ENCODE data around the gene SLC34A3.

The SLC34A3 gene

DNA sequence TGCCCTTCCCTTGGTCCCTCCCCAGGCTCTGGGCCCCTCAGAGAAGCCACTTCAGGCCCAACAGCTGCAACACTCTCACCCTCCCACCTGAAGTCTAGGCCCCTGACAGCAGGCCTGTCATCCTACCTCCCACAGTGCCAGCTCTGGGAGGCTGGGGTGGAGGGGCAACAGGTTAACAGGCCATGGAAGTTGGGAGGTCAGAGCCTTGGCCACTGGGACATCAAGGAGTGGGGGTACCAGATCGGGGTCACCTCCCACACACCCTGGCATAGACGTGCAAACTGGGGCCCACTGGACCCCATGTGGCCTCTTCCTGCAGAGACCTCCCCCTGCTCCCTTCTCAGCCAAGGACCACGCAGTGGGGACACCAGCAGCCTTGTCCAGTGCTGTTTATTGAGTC is 39.5 kb upstream of the SLC34A3 start:
- no peaks in the 10 kb centered on the region for H3K9me3 ChIP-seq
- peaks cover 18% of the 10 kb centered on the region for H3K4me1 ChIP-seq
- in situ Hi-C loops (cut with MboI; ENCODE audit: low sequenced_read_pairs), result no loop called here
- peaks cover 21% of the 10 kb centered on the region for H3K36me3 ChIP-seq (replicated peaks)
- DNase-seq (ENCODE audit: low spot score in 2 of 2), result no peak
- H3K4me3 ChIP-seq, result no peak overlapping the region
- no peaks in the 10 kb centered on the region for H3K27me3 ChIP-seq (ENCODE audit: low read depth)

DNA sequence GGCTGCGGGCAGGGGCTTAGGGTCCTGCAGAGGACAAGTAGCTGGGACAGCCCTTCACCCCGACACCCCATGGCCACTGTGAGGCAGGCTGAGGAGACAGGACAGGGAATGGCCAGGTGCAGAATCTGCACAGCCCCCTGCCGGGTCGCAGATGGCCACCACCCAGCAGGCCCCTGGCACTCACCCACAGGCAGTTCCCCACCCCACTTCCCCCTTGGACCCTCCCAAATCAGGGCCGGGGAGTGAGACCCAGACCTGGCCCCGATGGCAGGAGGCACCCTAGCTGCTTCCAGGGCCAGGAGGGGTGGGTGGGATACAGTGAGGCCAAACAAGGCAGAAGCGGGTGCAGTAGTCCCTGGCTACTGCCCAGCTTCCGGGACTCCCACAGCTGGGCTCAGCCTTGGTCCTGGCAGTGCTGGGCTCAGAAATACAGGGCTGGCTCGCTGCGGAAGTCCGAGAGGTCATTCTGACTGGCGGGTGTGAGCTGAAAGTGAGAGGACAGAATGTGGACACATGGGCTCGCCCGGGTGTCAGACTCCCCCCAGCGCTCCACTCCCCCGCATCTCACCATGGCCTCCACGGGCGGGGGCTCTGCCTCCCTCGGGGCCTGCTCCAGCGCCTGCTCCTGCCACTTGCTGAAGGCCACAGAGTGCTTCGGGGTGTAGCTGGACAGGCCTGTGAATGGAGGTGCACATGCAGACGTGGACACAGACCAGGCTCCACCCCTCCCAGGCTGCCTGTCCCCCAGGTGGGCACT is 38.8 kb upstream of the SLC34A3 start:
- no peak overlapping the region for H3K4me3 ChIP-seq
- H3K9me3 ChIP-seq, result no peaks in the 10 kb centered on the region
- no peaks in the 10 kb centered on the region for H3K27me3 ChIP-seq (ENCODE audit: low read depth)
- peaks cover 19% of the 10 kb centered on the region for H3K36me3 ChIP-seq (replicated peaks)
- in situ Hi-C loops (cut with MboI; ENCODE audit: low sequenced_read_pairs), result no loop called here
- no peak for DNase-seq (ENCODE audit: low spot score in 2 of 2)
- peaks cover 16% of the 10 kb centered on the region for H3K4me1 ChIP-seq

DNA sequence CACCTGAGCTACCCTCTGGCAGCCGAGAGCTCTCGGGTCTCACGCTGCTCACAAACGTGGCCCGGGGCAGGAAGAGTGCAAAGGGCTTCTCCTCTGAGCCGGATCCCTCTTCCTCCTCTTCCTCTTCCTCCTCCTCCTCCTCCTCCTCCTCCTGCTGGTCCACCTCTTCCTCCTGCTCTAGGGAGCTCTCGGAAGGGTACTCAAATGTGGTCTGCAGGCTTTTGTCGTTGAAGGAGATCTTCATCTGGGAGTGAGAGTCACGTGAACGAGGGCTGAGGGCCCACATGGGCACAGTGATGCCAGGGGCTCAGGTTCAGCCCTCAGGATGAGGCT is 38.3 kb upstream of the SLC34A3 start:
- in situ Hi-C loops (cut with MboI; ENCODE audit: low sequenced_read_pairs), result no loop called here
- H3K36me3 ChIP-seq (replicated peaks), result peaks cover 19% of the 10 kb centered on the region
- H3K4me3 ChIP-seq, result no peak overlapping the region
- no peaks in the 10 kb centered on the region for H3K27me3 ChIP-seq (ENCODE audit: low read depth)
- H3K9me3 ChIP-seq, result no peaks in the 10 kb centered on the region
- no peak for DNase-seq (ENCODE audit: low spot score in 2 of 2)
- peaks cover 11% of the 10 kb centered on the region for H3K4me1 ChIP-seq

DNA sequence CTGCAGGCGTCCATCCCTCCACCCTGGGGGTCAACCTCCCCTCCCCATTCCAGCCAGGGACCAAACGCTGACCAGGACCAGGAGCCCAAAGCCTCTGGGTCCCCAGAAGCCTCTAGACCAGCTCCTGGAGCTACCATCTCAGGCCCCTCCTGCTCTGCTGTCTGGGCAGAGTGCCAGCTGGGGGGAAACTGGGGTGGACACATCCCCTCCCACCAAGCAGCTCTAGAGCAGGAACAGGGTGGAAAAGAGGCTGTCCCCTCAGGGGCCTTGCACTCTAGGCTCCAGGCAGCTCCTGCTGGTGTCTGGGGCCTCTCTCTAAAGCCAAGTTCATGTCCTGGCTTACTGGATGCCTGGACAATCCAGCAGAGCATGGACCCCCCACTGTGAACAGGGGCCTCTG is 37.8 kb upstream of the SLC34A3 start:
- no peaks in the 10 kb centered on the region for H3K9me3 ChIP-seq
- no peak overlapping the region for H3K4me3 ChIP-seq
- H3K36me3 ChIP-seq (replicated peaks), result peaks cover 19% of the 10 kb centered on the region
- H3K27me3 ChIP-seq (ENCODE audit: low read depth), result no peaks in the 10 kb centered on the region
- peaks cover 9% of the 10 kb centered on the region for H3K4me1 ChIP-seq
- in situ Hi-C loops (cut with MboI; ENCODE audit: low sequenced_read_pairs), result no loop called here
- DNase-seq (ENCODE audit: low spot score in 2 of 2), result no peak

DNA sequence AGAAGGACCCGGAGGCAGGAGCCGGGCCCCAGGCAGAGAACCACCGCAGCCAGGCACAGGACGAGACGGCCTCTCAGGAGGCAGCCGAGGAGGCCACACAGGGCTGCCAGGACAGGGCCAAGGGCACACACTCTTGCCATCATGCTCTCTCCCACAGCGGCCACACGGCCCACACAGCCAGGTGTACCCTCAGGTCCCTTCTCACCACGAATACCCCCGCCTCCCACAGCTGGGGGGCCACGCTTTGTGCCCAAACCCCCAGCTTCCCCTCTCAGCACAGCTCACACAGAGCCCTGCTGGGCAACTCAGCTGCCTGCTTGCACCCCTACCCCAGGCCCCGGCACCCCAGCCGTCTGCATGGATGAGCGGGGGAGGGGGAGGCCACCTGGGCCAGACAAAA is 36.9 kb upstream of the SLC34A3 start:
- no peak for DNase-seq (ENCODE audit: low spot score in 2 of 2)
- Histone ChIP-seq H3K4me1 (peaks cover 18% of the 10 kb centered on the region), H3K4me3 (no peak overlapping the region), H3K27me3 (ENCODE audit: low read depth) (no peaks in the 10 kb centered on the region), H3K9me3 (no peaks in the 10 kb centered on the region), H3K36me3 (replicated peaks) (peaks cover 15% of the 10 kb centered on the region)
- in situ Hi-C loops (cut with MboI; ENCODE audit: low sequenced_read_pairs), result no loop called here

DNA sequence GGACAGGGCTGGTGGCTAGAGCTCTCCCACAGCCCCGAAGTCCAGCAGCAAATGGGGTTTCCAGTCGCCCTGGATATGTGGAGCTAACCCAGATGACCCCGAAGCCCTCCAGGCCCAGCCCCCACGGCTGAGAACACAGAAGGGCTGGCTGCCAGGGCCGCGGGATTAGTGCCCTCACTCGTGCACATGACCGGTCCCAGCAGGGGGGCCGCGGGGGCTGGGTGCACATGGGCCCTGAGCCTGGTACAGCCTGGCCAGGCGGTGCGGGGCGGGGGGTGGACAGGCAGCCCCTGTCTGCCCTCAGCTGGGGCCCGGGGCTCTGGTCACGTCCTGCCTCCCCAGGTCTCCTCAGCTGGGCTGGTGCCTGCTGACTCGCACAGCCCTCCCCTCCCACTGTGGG is 36.3 kb upstream of the SLC34A3 start:
- H3K4me3 ChIP-seq, result no peak overlapping the region
- in situ Hi-C loops (cut with MboI; ENCODE audit: low sequenced_read_pairs), result no loop called here
- peaks cover 21% of the 10 kb centered on the region for H3K4me1 ChIP-seq
- H3K27me3 ChIP-seq (ENCODE audit: low read depth), result no peaks in the 10 kb centered on the region
- H3K36me3 ChIP-seq (replicated peaks), result peaks cover 15% of the 10 kb centered on the region
- DNase-seq (ENCODE audit: low spot score in 2 of 2), result no peak
- no peaks in the 10 kb centered on the region for H3K9me3 ChIP-seq

DNA sequence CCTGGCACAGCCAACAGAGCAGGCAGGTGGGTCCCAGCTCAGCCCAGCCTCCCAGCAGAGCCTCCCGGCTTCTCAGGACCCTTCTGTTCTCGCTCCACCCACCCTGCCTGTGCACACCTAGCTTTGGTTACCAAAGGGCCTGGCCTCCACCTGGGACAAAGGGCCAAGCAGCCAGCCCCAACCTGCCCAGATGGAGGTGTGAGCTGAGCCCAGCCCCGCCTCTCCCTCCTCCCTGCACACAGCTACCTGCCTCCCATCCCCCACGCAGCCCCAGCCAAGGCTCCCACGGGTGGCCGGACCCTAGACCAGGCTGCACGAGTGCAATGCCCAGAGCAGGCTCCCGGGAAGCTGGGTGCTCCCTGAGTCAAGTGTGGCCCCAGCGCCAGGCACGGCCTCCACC is 35.8 kb upstream of the SLC34A3 start:
- no peaks in the 10 kb centered on the region for H3K27me3 ChIP-seq (ENCODE audit: low read depth)
- peaks cover 11% of the 10 kb centered on the region for H3K36me3 ChIP-seq (replicated peaks)
- in situ Hi-C loops (cut with MboI; ENCODE audit: low sequenced_read_pairs), result no loop called here
- no peak for DNase-seq (ENCODE audit: low spot score in 2 of 2)
- H3K4me3 ChIP-seq, result no peak overlapping the region
- peaks cover 16% of the 10 kb centered on the region for H3K4me1 ChIP-seq
- H3K9me3 ChIP-seq, result no peaks in the 10 kb centered on the region

DNA sequence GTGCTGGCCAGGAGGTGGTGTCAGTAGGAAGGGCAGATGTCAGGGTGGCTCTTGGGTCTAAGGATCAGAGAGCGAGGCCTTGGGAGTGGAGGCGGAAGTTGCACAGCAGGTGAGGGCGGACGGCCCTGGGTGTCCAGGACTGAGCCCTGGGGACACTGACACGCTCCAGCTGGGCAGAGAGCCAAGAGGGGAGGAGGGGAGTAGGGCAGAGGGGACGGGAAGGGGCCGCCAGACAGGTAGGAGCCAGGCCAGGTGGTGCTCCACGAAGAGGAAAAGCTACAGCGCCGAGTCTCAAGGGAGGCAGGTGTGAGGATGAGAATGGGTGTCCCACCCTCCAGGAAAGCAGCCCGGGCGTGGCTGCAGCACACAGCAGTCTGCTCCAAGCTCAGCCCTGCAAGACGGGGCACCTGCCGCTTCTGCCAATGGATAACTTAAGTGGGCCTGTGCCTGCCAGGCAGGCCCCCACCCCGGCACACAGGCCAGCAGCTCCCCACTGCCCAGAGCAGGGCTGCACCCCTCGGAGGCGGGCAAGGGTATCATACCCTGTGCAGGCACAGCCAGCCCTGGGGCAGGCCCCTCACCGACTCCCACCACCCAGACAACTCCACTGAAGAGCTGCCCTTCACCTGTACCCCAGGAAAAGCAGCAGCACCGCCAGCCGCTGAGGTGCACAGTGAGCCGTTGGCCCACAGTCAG is 35.0 kb upstream of the SLC34A3 start:
- in situ Hi-C loops (cut with MboI; ENCODE audit: low sequenced_read_pairs), result no loop called here
- H3K4me1 ChIP-seq, result peaks cover 14% of the 10 kb centered on the region
- peaks cover 3% of the 10 kb centered on the region for H3K36me3 ChIP-seq (replicated peaks)
- H3K4me3 ChIP-seq, result no peak overlapping the region
- DNase-seq (ENCODE audit: low spot score in 2 of 2), result no peak
- no peaks in the 10 kb centered on the region for H3K27me3 ChIP-seq (ENCODE audit: low read depth)
- no peaks in the 10 kb centered on the region for H3K9me3 ChIP-seq

DNA sequence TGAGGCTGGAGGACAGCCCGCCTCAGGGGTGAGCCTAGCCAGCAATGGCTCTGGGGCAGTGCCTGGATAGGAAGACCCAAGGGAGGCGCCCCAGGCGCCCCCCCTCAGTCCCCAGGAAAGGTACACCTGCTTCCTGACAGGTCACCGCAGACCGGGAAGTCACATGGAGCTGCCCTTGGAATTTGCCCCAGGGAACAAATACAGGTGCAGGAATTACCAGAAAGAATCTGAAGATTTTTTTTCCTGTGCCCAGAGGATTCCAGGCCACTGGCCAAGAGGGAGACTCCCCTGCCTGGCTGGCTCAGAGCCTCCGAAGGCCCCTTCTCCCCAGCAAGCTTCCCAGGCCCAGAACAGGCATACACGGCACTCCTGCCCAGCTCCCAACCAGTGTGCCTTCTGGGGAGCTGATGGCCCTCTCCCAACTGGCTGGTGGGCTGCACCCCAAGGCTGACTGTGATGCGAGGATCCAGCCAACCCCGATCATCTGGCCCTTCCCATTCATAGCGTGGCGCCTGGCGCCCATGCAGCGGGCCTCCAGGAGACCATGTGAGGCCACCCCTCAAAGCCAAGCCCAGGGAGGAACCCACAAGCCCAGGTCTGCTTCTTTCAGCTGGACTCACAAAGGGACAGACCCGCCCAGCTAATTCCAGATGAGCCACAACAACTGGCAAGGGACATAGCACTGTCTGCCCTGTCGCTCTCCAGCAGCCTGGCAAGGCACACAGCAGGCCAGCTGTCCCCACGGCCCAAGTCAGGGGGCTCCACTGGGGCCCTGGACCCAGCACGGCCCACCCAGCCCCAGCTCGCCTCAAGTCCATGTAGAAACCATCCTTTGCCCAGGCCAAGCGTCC is 32.4 kb upstream of the SLC34A3 start:
- Histone ChIP-seq H3K4me3 (peak overlapping the region; percentile 30), H3K9me3 (no peaks in the 10 kb centered on the region), H3K36me3 (replicated peaks) (no peaks in the 10 kb centered on the region; the same call in 1 of the 2 replicates), H3K27me3 (ENCODE audit: low read depth) (no peaks in the 10 kb centered on the region), H3K4me1 (peaks cover 22% of the 10 kb centered on the region)
- in situ Hi-C loops (cut with MboI; ENCODE audit: low sequenced_read_pairs), result no loop called here
- no peak for DNase-seq (ENCODE audit: low spot score in 2 of 2)

DNA sequence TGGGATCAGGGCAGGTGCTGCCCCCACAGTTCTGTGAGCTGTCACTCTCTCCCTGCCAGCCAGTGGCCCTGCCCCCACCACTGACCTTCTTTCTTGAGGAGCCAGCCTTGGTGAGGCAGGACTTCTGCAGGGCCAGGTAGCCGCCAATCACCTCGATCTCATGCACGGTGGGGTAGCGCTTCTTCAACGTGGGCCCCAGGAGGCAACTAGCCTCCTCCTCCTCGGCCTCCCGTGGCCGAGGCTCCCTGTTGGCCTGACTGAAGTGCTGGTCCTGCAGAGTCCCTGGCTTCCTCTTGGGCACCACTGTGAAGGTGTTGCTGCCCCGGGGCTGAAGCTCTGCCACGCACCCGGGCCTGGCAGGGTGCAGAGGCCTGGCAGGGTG is 31.8 kb upstream of the SLC34A3 start:
- Histone ChIP-seq H3K4me3 (peak overlapping the region; percentile 30), H3K36me3 (replicated peaks) (peaks cover 2% of the 10 kb centered on the region; the same call in 1 of the 2 replicates), H3K27me3 (ENCODE audit: low read depth) (no peaks in the 10 kb centered on the region), H3K9me3 (no peaks in the 10 kb centered on the region), H3K4me1 (peaks cover 24% of the 10 kb centered on the region)
- no peak for DNase-seq (ENCODE audit: low spot score in 2 of 2)
- in situ Hi-C loops (cut with MboI; ENCODE audit: low sequenced_read_pairs), result no loop called here

DNA sequence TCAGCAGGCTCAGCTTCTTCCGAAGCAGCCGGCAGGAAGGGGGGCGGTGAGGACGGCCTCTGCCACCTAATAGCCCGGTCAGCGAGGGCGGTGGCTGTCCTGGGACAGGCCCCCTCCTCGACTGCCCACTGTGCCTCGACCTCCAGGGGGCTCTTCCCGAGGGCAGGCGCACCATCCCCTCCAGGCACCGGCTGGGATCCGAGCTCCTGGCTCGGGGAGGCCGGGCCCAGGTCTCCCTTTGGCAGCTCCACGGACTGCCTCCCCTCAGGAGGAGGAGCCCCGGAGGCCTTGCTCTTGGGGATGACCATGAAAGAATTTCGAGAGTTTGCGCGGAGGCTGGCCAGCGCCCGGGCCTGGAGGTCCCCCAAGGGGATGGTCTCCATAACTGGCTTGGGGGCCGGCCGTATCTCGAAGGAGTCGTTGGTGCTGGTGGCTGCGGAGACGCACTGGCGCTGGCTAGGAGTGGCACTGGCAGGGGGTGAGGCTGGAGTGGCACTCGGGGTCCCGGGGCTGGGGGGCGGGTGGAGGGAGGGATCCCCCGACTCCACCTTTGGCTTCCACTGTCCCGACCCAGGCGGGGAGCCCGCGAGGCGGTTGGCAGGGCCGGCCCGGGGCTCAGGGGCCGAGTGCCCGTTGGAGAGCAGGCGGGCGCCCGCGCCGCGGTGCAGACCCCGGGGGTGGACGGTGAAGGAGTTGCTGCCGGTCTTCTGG is 31.1 kb upstream of the SLC34A3 start:
- Histone ChIP-seq H3K4me1 (peaks cover 31% of the 10 kb centered on the region), H3K36me3 (replicated peaks) (peaks cover 9% of the 10 kb centered on the region; the same call in 1 of the 2 replicates), H3K9me3 (no peaks in the 10 kb centered on the region), H3K27me3 (ENCODE audit: low read depth) (no peaks in the 10 kb centered on the region), H3K4me3 (peak overlapping the region; percentile 30)
- DNase-seq (ENCODE audit: low spot score in 2 of 2), result no peak
- in situ Hi-C loops (cut with MboI; ENCODE audit: low sequenced_read_pairs), result no loop called here

DNA sequence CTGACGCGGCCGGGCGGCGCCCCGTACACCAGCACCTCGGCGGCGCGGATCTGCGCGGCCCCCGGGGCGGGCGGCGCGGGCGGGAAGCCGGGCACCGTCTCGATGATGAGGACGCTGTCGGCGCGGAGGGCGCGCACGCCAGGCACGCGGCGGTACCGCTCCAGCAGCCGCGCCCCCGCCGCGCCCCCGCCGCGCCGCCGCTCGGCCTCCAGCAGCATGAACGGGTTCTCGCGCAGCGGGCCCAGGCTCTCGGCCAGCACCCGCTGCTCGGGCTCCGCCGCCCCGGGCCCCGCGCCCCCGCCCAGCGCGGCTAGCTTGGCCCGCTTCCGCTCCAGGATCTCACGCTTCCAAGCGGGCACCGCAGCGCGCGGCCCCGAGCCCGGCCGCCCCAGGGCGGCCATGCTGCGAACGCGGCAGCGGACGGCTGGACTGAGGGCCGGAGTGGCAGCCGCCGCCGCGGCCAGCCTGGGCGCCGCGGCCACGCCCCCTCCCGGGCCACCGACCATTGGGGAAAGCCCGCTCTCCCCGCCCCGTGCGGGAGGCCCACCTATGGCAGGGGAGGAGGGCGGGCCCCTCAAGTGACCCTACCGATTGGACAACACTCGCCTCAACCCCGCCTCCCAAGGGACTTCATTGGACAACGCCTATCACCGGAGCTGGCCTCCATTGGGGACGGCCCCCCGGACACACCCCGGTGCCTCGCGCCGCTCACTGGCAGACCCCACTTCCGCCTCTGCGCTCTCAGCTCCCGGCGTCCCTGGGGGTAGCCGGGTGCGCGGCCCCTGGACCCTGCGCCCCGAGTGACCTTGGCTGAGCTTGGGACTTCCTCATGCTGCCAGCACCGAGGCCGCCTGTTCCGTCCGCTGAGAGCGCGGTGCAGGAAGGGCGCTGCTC is 30.1 kb upstream of the SLC34A3 start, which contains the start of gene TPRN:
Gene TPRN (minus strand): TSS at position 431 of the 894 bp plus-strand sequence. CDS start 30 bp downstream, at position 401.
- H3K27me3 ChIP-seq (ENCODE audit: low read depth), result no peaks in the 10 kb centered on the region
- peaks cover 32% of the 10 kb centered on the region for H3K4me1 ChIP-seq
- peak; percentile 99 to 100 for DNase-seq (ENCODE audit: low spot score in 2 of 2)
- peak within 1 kb of the TSS; percentile 58 for H3K4me3 ChIP-seq
- in situ Hi-C loops (cut with MboI; ENCODE audit: low sequenced_read_pairs), result no loop called here
- peaks cover 13% of the 10 kb centered on the region; the same call in 1 of the 2 replicates for H3K36me3 ChIP-seq (replicated peaks)
- no peaks in the 10 kb centered on the region for H3K9me3 ChIP-seq
